A549 (cell line): ENCODE results near the gene PLAAT2. TPM values are rescaled to one million over a fixed set of nuclear protein-coding genes. Genes with fewer than 3 reads are reported as not detected.

ENCODE experiments used
- ATAC-seq, 2 experiments: fragments of 200-7000 bp in 1 of 2; fragments of >200 bp in 1 of 2; cut with Nextera tagmentation in 1 of 2; cut with Tn5 transposase in 1 of 2; 3 replicates each; pipeline versions ENCODE4 v1.8.0 to v1.9.1; 2018 to 2020; ENCODE audit warnings: mild to moderate bottlenecking in 1 of 2, moderate library complexity in 1 of 2
- CTCF ChIA-PET: fragments of 300-600 bp; sonication (Branson Sonifier 250); formaldehyde crosslinking; extraction: SDS; loops from one replicate; lab custom pipeline; 2021; ENCODE audit warnings: antibody characterized with exemption, inconsistent platforms; lab: Yijun Ruan, JAX
- POLR2A ChIA-PET: fragments of 350-600 bp; formaldehyde crosslinking; extraction: SDS; loops from one replicate; lab custom pipeline; 2021; ENCODE audit warnings: antibody characterized with exemption, inconsistent platforms; lab: Yijun Ruan, JAX
- DNase-seq, 2 experiments: peaks; one replicate each; pipeline versions ENCODE4 v3.0.0 to v3.0.0-alpha.2; 2011 to 2016; ENCODE audit warnings: low read depth in 1 of 2, low spot score in 1 of 2
- FAIRE-seq: peaks from 2 replicates; lab custom pipeline; 2011; peaks lifted over from hg19 to GRCh38; lab: Jason Lieb, UNC
- H3K27ac ChIP-seq, 2 experiments: fragments of >200 bp; sonication (Bioruptor Twin); formaldehyde crosslinking; 3 replicates each; pipeline ENCODE4 v1.5.1; 2016 to 2017
- H3K4me1 ChIP-seq: fragments of >200 bp; sonication (Bioruptor Twin); formaldehyde crosslinking; 3 replicates; pipeline ENCODE4 v1.6.1; 2016
- H3K4me2 ChIP-seq: fragments of >200 bp; sonication (Bioruptor Twin); formaldehyde crosslinking; 3 replicates; pipeline ENCODE4 v1.6.1; 2016
- H3K4me3 ChIP-seq: fragments of >200 bp; sonication (Bioruptor Twin); formaldehyde crosslinking; 3 replicates; pipeline ENCODE4 v1.5.1; 2016
- H3K9me3 ChIP-seq: fragments of >200 bp; sonication (Bioruptor Twin); formaldehyde crosslinking; 3 replicates; pipeline ENCODE4 v1.6.1; 2016
- BHLHE40 ChIP-seq: IDR thresholded peaks from 2 replicates; pipeline ENCODE4 v1.6.1; 2012; ENCODE audit warnings: low read depth, low read length, inconsistent platforms
- CBX8 ChIP-seq: fragments of 200-600 bp; sonication (generic); IDR thresholded peaks from 2 replicates; pipeline ENCODE4 v1.6.1; 2016
- CHD4 ChIP-seq: fragments of 200-600 bp; sonication (generic); IDR thresholded peaks from 2 replicates; pipeline ENCODE4 v1.6.1; 2016; ENCODE audit warnings: antibody characterized with exemption, mild to moderate bottlenecking, borderline replicate concordance
- E2F6 ChIP-seq: IDR thresholded peaks from 2 replicates; pipeline ENCODE4 v1.6.1; 2012; ENCODE audit warnings: low read depth, borderline replicate concordance
- EP300 ChIP-seq, 2 experiments: fragments of >200 bp; sonication (Bioruptor Twin); formaldehyde crosslinking; IDR thresholded peaks; 2 replicates in 1 of 2; 3 replicates in 1 of 2; pipeline ENCODE4 v1.6.1; 2016 to 2017
- FOSL2 ChIP-seq, 2 experiments: fragments of 450-650 bp in 1 of 2; fragments of >200 bp in 1 of 2; sonication (Bioruptor Twin) in 1 of 2; formaldehyde crosslinking; IDR thresholded peaks; 2 replicates each; pipeline versions ENCODE4 v1.5.0 to v1.6.1; 2016 to 2020; ENCODE audit warnings: mild to moderate bottlenecking in 1 of 2, moderate library complexity in 1 of 2
- HES2 ChIP-seq: fragments of >200 bp; sonication (Bioruptor Twin); formaldehyde crosslinking; IDR thresholded peaks from 2 replicates; pipeline ENCODE4 v1.6.1; 2016
- HEYL ChIP-seq: fragments of 250-450 bp; sonication (Bioruptor Pico); IDR thresholded peaks from 2 replicates; pipeline ENCODE4 v1.8.0; 2021; ENCODE audit warnings: mild to moderate bottlenecking, moderate library complexity
- HOXA7 ChIP-seq: fragments of 250-450 bp; sonication (Bioruptor Pico); IDR thresholded peaks from 2 replicates; pipeline ENCODE4 v1.5.0; 2020; ENCODE audit warnings: mild to moderate bottlenecking, moderate library complexity
- HOXB5 ChIP-seq: fragments of 250-450 bp; sonication (Bioruptor Pico); IDR thresholded peaks from 2 replicates; pipeline ENCODE4 v1.5.0; 2020; ENCODE audit warnings: mild to moderate bottlenecking, moderate library complexity
- KDM5A ChIP-seq: fragments of 200-600 bp; sonication (generic); IDR thresholded peaks from 2 replicates; pipeline ENCODE4 v1.6.1; 2016; ENCODE audit warnings: antibody characterized with exemption, mild to moderate bottlenecking
- MAFK ChIP-seq: fragments of 450-650 bp; IDR thresholded peaks from 2 replicates; pipeline ENCODE4 v1.6.1; 2014; ENCODE audit not compliant: partially characterized antibody
- MAZ ChIP-seq: fragments of 150-350 bp; IDR thresholded peaks from 2 replicates; pipeline ENCODE4 v1.6.1; 2014; ENCODE audit warnings: antibody characterized with exemption, low read depth, low read length, borderline replicate concordance
- MYC ChIP-seq: IDR thresholded peaks from 2 replicates; pipeline ENCODE4 v1.6.1; 2012; ENCODE audit warnings: mild to moderate bottlenecking, inconsistent platforms, low read length, improper control_type of control experiment, borderline replicate concordance
- NPAS2 ChIP-seq: fragments of 250-450 bp; sonication (Bioruptor Pico); IDR thresholded peaks from 2 replicates; pipeline ENCODE4 v1.8.0; 2022; ENCODE audit warnings: mild to moderate bottlenecking, moderate library complexity, borderline replicate concordance
- NR3C1 ChIP-seq: fragments of >200 bp; sonication (Bioruptor Twin); formaldehyde crosslinking; IDR thresholded peaks from 3 replicates; pipeline ENCODE4 v1.6.1; 2017
- PHF8 ChIP-seq: fragments of 200-600 bp; sonication (generic); IDR thresholded peaks from 2 replicates; pipeline ENCODE4 v1.6.1; 2016; ENCODE audit warnings: low read depth, mild to moderate bottlenecking, antibody characterized with exemption, moderate library complexity, borderline replicate concordance
- RARB ChIP-seq: fragments of 250-450 bp; sonication (Bioruptor Pico); IDR thresholded peaks from 2 replicates; pipeline ENCODE4 v1.8.0; 2021; ENCODE audit warnings: mild to moderate bottlenecking, moderate library complexity
- RFX5 ChIP-seq: fragments of 450-650 bp; IDR thresholded peaks from 2 replicates; pipeline ENCODE4 v1.7.1; 2014; ENCODE audit warnings: antibody characterized with exemption, mild to moderate bottlenecking, moderate library complexity
- USF2 ChIP-seq: fragments of 450-650 bp; IDR thresholded peaks from 2 replicates; pipeline ENCODE4 v1.6.1; 2014; ENCODE audit warnings: antibody characterized with exemption
- ZC3H11A ChIP-seq: fragments of 450-650 bp; IDR thresholded peaks from 2 replicates; pipeline ENCODE4 v1.6.1; 2014; ENCODE audit warnings: antibody characterized with exemption, mild to moderate bottlenecking
- WGBS: methylation state at CpG from one replicate; pipeline ENCODE4 v1.1.6; 2017; ENCODE audit errors: missing lambda C conversion rate; 5-methylcytosine and 5-hydroxymethylcytosine counted together
- polyA plus RNA-seq, 4 experiments: library from polyadenylated mRNA; depleted of rRNA in 3 of 4; stranded (reverse); fragments of >200 nt; fragmentation: RNase III in 1 of 4; extraction: RNeasy Plus Mini Kit Qiagen cat#74134 plus additional on column Dnase treatment in 1 of 4; gene quantifications; 2 replicates in 3 of 4; 3 replicates in 1 of 4; pipeline ENCODE4 v1.2.3, GENCODE V29; 2011 to 2017
- TF ChIP-seq, protein P1 (sequence below): fragments of 150-350 bp; IDR thresholded peaks from 2 replicates; pipeline ENCODE4 v1.6.1; 2014; ENCODE audit warnings: low read depth, mild to moderate bottlenecking, low read length
- TF ChIP-seq, protein P2 (sequence below): fragments of 250-450 bp; sonication (Bioruptor Pico); IDR thresholded peaks from 2 replicates; pipeline ENCODE4 v1.5.0; 2020; ENCODE audit warnings: low read depth, mild to moderate bottlenecking, moderate library complexity

Gene PLAAT2
- polyA plus RNA-seq, 2 of the 4 experiments (the other 2 are of a cell fraction), result 0.26 to 0.57 TPM

GRCh38 chr11:63512816-63513215 is 50.4 kb downstream of the PLAAT2 start:
- TF ChIP-seq, protein P1, sequence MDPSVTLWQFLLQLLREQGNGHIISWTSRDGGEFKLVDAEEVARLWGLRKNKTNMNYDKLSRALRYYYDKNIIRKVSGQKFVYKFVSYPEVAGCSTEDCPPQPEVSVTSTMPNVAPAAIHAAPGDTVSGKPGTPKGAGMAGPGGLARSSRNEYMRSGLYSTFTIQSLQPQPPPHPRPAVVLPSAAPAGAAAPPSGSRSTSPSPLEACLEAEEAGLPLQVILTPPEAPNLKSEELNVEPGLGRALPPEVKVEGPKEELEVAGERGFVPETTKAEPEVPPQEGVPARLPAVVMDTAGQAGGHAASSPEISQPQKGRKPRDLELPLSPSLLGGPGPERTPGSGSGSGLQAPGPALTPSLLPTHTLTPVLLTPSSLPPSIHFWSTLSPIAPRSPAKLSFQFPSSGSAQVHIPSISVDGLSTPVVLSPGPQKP, result no peak
- TF ChIP-seq NPAS2 (no peak), PHF8 (no peak), HOXA7 (CRISPR knock-in tag) (no peak), KDM5A (no peak), BHLHE40 (no peak), NR3C1 (no peak)
- H3K4me3 ChIP-seq, result no peak overlapping the region
- POLR2A ChIA-PET, result no interaction called here
- DNase-seq (no peak), ATAC-seq (no peak), FAIRE-seq (no peak)
- WGBS, result 90% methylated on average over 7 of the region's 7 CpGs
- H3K4me1 ChIP-seq, result peaks cover 9% of the 10 kb centered on the region
- no peaks in the 10 kb centered on the region for H3K9me3 ChIP-seq
- H3K4me2 ChIP-seq, result no peak overlapping the region
- no peak overlapping the region for H3K27ac ChIP-seq
- CTCF ChIA-PET, result interaction anchor here (0.7 kb wide), 1 partner anchor 497 kb away, joined by 3 read pairs; the partner anchor contains the start of gene SLC22A8

DNA sequence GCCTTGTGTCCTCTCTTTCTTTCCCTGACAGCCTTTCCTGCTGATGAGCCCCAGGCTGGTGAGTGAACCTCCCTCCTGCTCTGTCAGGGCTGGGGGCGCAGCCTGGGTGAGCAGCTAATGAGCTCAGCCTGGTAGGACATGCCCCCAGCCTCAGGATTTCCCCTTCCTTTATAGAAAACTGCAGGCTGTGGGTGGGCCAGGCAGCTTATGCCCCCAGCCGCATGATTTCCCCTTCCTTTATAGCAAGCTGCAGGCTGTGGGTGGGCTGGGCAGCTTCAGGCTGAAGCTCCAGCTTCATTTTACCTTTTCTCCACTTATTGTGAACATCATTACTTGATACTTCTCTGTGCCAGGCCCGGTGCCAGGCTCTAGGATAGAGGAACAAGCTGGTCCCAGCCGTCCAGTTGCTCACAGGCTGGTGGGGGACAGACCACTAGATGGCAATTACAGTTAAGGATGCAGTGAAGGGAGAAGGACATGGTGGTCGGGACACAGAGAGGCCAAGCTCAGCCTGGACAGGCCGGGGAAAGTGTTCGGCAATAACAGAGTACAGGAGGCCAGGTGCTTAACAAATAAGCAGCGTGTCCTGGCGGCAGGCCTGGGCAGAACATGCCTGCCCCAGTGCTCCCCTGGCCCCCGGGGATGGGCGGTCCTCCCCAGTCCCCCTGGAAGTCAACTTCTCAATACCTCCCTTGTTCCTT is 52.0 kb downstream of the PLAAT2 start:
- no peak; a peak in 1 of 6 replicates for ATAC-seq
- Histone ChIP-seq H3K4me2 (no peak overlapping the region), H3K27ac (0 out of 6 replicates have a peak overlapping the region, but pooled peaks of 1 of the 2 experiments have one; percentile 42), H3K4me1 (peaks cover 12% of the 10 kb centered on the region), H3K9me3 (no peaks in the 10 kb centered on the region), H3K4me3 (no peak overlapping the region)
- no peak for FAIRE-seq
- POLR2A ChIA-PET, result no interaction called here
- no peak for TF ChIP-seq E2F6
- TF ChIP-seq NPAS2, result no peak
- TF ChIP-seq MYC, result no peak
- no peak for TF ChIP-seq HES2
- no peak for TF ChIP-seq HEYL (CRISPR knock-in tag)
- no peak for TF ChIP-seq FOSL2 (IDR thresholded peaks at IDR 0.05)
- no peak for TF ChIP-seq FOSL2 (CRISPR knock-in tag; IDR thresholded peaks at IDR 0.05)
- TF ChIP-seq CHD4, result no peak
- no peak for TF ChIP-seq RFX5
- no peak for TF ChIP-seq MAFK
- no peak for TF ChIP-seq CBX8
- TF ChIP-seq ZC3H11A, result no peak
- TF ChIP-seq EP300 (IDR thresholded peaks at IDR 0.05), result no peak
- no peak for TF ChIP-seq USF2
- TF ChIP-seq HOXB5 (CRISPR knock-in tag), result no peak
- TF ChIP-seq BHLHE40, result no peak
- TF ChIP-seq MAZ, result no peak
- TF ChIP-seq, protein P2, sequence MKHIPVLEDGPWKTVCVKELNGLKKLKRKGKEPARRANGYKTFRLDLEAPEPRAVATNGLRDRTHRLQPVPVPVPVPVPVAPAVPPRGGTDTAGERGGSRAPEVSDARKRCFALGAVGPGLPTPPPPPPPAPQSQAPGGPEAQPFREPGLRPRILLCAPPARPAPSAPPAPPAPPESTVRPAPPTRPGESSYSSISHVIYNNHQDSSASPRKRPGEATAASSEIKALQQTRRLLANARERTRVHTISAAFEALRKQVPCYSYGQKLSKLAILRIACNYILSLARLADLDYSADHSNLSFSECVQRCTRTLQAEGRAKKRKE (CRISPR knock-in tag), result no peak
- TF ChIP-seq KDM5A, result no peak
- TF ChIP-seq RARB (CRISPR knock-in tag), result no peak
- no peak for DNase-seq
- CTCF ChIA-PET, result interaction anchor here (0.7 to 5.0 kb wide), 3 partner anchors 8 to 58 kb away, joined by 3 to 29 read pairs (median 3); no protein-coding TSS in a partner anchor
- 89% methylated on average over 11 of the region's 11 CpGs for WGBS
